H1 (cell line): ENCODE measurements around the gene DENND2A. TPM values are rescaled to one million over a fixed set of nuclear protein-coding genes. Genes with fewer than 3 reads are reported as not detected.

Experiments used
- CTCF ChIA-PET: fragments of 300-600 bp; sonication (Branson Sonifier 250); formaldehyde crosslinking; loops from one replicate; lab custom pipeline; 2021; ENCODE audit not compliant: partially characterized antibody; lab: Charles Lee
- POLR2A ChIA-PET: fragments of 300-600 bp; sonication (Branson Sonifier 250); formaldehyde crosslinking; loops from one replicate; lab custom pipeline; 2021; ENCODE audit warnings: inconsistent platforms; ENCODE audit not compliant: partially characterized antibody; lab: Charles Lee
- DNase-seq, 2 experiments: peaks; one replicate each; pipeline versions ENCODE4 v3.0.0 to v3.0.0-alpha.2; 2010 to 2022; ENCODE audit warnings: low spot score in 2 of 2, low read depth in 1 of 2, mixed read lengths in 1 of 2
- FAIRE-seq: peaks from 2 replicates; lab custom pipeline; 2011; peaks lifted over from hg19 to GRCh38; lab: Jason Lieb, UNC
- H2AFZ ChIP-seq: 2 replicates; pipeline ENCODE4 v1.8.1; 2012; ENCODE audit warnings: low read length, inconsistent platforms
- H2AK5ac ChIP-seq: 2 replicates; pipeline ENCODE4 v1.6.1; 2013; ENCODE audit warnings: low read depth, low read length
- H2BK120ac ChIP-seq: replicated peaks from 2 replicates; pipeline ENCODE3; 2013; ENCODE audit warnings: low read depth, low read length, inconsistent platforms
- H2BK12ac ChIP-seq: 2 replicates; pipeline ENCODE4 v1.6.1; 2013; ENCODE audit warnings: low read depth, low read length
- H2BK15ac ChIP-seq: 2 replicates; pipeline ENCODE4 v1.6.1; 2013; ENCODE audit warnings: low read length
- H2BK20ac ChIP-seq: 2 replicates; pipeline ENCODE4 v1.6.1; 2013; ENCODE audit warnings: low read length
- H2BK5ac ChIP-seq: 2 replicates; pipeline ENCODE4 v1.6.1; 2013; ENCODE audit warnings: low read depth, low read length
- H3K14ac ChIP-seq: 2 replicates; pipeline ENCODE4 v1.6.1; 2013; ENCODE audit warnings: inconsistent platforms; ENCODE audit not compliant: insufficient read length
- H3K18ac ChIP-seq: 2 replicates; pipeline ENCODE4 v1.6.1; 2013; ENCODE audit warnings: low read length; ENCODE audit errors: extremely low read depth
- H3K23ac ChIP-seq: 2 replicates; pipeline ENCODE4 v1.6.1; 2013; ENCODE audit warnings: inconsistent platforms; ENCODE audit not compliant: insufficient read length
- H3K23me2 ChIP-seq: 2 replicates; pipeline ENCODE4 v1.6.1; 2013; ENCODE audit warnings: low read depth, low read length
- H3K27ac ChIP-seq: 2 replicates; pipeline ENCODE4 v1.6.1; 2011; ENCODE audit warnings: low read depth, low read length, inconsistent platforms
- H3K27me3 ChIP-seq, 4 experiments: replicated peaks in 1 of 4; 1 replicate in 1 of 4; 2 replicates in 3 of 4; pipeline versions ENCODE4 v1.6.1 to v1.8.1; 2011 to 2013; ENCODE audit warnings: low read length in 3 of 4, mild to moderate bottlenecking in 3 of 4, inconsistent platforms in 2 of 4, mixed read lengths in 2 of 4, moderate library complexity in 1 of 4; ENCODE audit not compliant: control insufficient read depth in 3 of 4, insufficient read depth in 3 of 4; ENCODE audit errors: extremely low read depth in 1 of 4
- H3K36me3 ChIP-seq, 4 experiments: 2 replicates each; pipeline versions ENCODE4 v1.6.1 to v1.8.1; 2011 to 2013; ENCODE audit warnings: mild to moderate bottlenecking in 4 of 4, low read length in 3 of 4, moderate library complexity in 2 of 4, control low read depth in 1 of 4, inconsistent platforms in 1 of 4; ENCODE audit not compliant: insufficient read depth in 4 of 4, control insufficient read depth in 2 of 4
- H3K4ac ChIP-seq: replicated peaks from 2 replicates; pipeline ENCODE3; 2013; ENCODE audit warnings: low read length, low read depth, mixed read lengths, inconsistent platforms; ENCODE audit not compliant: insufficient read length
- H3K4me1 ChIP-seq, 4 experiments: replicated peaks in 1 of 4; 1 replicate in 1 of 4; 2 replicates in 3 of 4; pipeline versions ENCODE4 v1.6.1 to v1.8.1; 2011 to 2013; ENCODE audit warnings: low read length in 3 of 4, inconsistent platforms in 2 of 4, mixed read lengths in 1 of 4; ENCODE audit not compliant: insufficient read depth in 4 of 4, control insufficient read depth in 3 of 4
- H3K4me2 ChIP-seq, 2 experiments: 2 replicates each; pipeline versions ENCODE4 v1.6.1 to v1.8.1; 2011 to 2013; ENCODE audit warnings: low read depth in 2 of 2, low read length in 2 of 2, control low read depth in 1 of 2, inconsistent platforms in 1 of 2, mild to moderate bottlenecking in 1 of 2; ENCODE audit not compliant: insufficient read depth in 1 of 2
- H3K4me3 ChIP-seq, 4 experiments: fragments of 200-600, 300-600 bp in 1 of 4; sonication (generic), shearing (Covaris generic), sonication (Bioruptor Twin) in 1 of 4; 2 replicates each; pipeline versions ENCODE4 v1.5.1 to v1.8.1; 2011 to 2016; ENCODE audit warnings: low read length in 4 of 4, low read depth in 3 of 4, control low read depth in 2 of 4, inconsistent platforms in 2 of 4, mild to moderate bottlenecking in 2 of 4, mixed read lengths in 1 of 4, moderate library complexity in 1 of 4; ENCODE audit not compliant: insufficient read depth in 2 of 4; ENCODE audit errors: extremely low read depth in 1 of 4
- H3K56ac ChIP-seq: replicated peaks from 2 replicates; pipeline ENCODE3; 2013; ENCODE audit warnings: low read depth, mild to moderate bottlenecking, mixed read lengths, low read length, inconsistent platforms; ENCODE audit not compliant: insufficient read length
- H3K79me1 ChIP-seq: 2 replicates; pipeline ENCODE4 v1.6.1; 2013; ENCODE audit warnings: low read depth, low read length, control low read depth
- H3K79me2 ChIP-seq, 2 experiments: 2 replicates each; pipeline versions ENCODE4 v1.6.1 to v1.8.1; 2012 to 2013; ENCODE audit warnings: low read length in 2 of 2, mild to moderate bottlenecking in 2 of 2, inconsistent platforms in 1 of 2; ENCODE audit not compliant: insufficient read depth in 2 of 2, control insufficient read depth in 1 of 2
- H3K9ac ChIP-seq, 4 experiments: replicated peaks in 1 of 4; 1 replicate in 1 of 4; 2 replicates in 3 of 4; pipeline versions ENCODE4 v1.6.1 to v1.8.1; 2011 to 2013; ENCODE audit warnings: low read depth in 3 of 4, low read length in 3 of 4, control low read depth in 2 of 4, mild to moderate bottlenecking in 2 of 4, moderate library complexity in 2 of 4, inconsistent platforms in 1 of 4; ENCODE audit errors: extremely low read depth in 1 of 4
- H3K9me3 ChIP-seq, 2 experiments: 2 replicates each; pipeline versions ENCODE4 v1.6.1 to v1.8.1; 2012 to 2013; ENCODE audit warnings: mild to moderate bottlenecking in 2 of 2, moderate library complexity in 2 of 2, control low read depth in 1 of 2, inconsistent platforms in 1 of 2, low read depth in 1 of 2, low read length in 1 of 2, mixed read lengths in 1 of 2; ENCODE audit not compliant: insufficient read depth in 2 of 2
- H4K20me1 ChIP-seq, 2 experiments: replicated peaks in 1 of 2; 2 replicates each; pipeline versions ENCODE3 to v1.8.1; 2011 to 2013; ENCODE audit warnings: inconsistent platforms in 2 of 2, low read length in 2 of 2, mild to moderate bottlenecking in 1 of 2; ENCODE audit not compliant: insufficient read depth in 2 of 2, control insufficient read depth in 1 of 2
- H4K5ac ChIP-seq: 2 replicates; pipeline ENCODE4 v1.6.1; 2013; ENCODE audit warnings: low read length, low read depth, mixed read lengths, inconsistent platforms; ENCODE audit not compliant: insufficient read length
- H4K8ac ChIP-seq: 2 replicates; pipeline ENCODE4 v1.8.0; 2013; ENCODE audit warnings: mild to moderate bottlenecking, moderate library complexity, low read length, inconsistent platforms; ENCODE audit not compliant: insufficient read depth; ENCODE audit errors: extremely low read depth
- H4K91ac ChIP-seq: replicated peaks from 2 replicates; pipeline ENCODE3; 2013; ENCODE audit warnings: low read length, mixed read lengths, inconsistent platforms; ENCODE audit not compliant: insufficient read length
- BCL11A ChIP-seq, 2 experiments: IDR thresholded peaks; one replicate each; pipeline ENCODE4 v1.6.1; 2011; ENCODE audit warnings: low read depth in 2 of 2, low read length in 2 of 2, mild to moderate bottlenecking in 2 of 2
- EZH2 ChIP-seq: fragments of 200-600 bp; sonication (generic); IDR thresholded peaks from 2 replicates; pipeline ENCODE4 v1.7.1; 2012; ENCODE audit warnings: low read depth, mild to moderate bottlenecking, moderate library complexity, low read length, inconsistent platforms; ENCODE audit not compliant: severe bottlenecking
- HDAC6 ChIP-seq: IDR thresholded peaks from one replicate; pipeline ENCODE4 v1.7.1; 2012; ENCODE audit warnings: low read depth, mild to moderate bottlenecking, inconsistent platforms, low read length, moderate library complexity
- POLR2A ChIP-seq, 2 experiments: IDR thresholded peaks; 1 replicate in 1 of 2; 2 replicates in 1 of 2; pipeline ENCODE4 v1.6.1; 2011; ENCODE audit warnings: low read depth in 2 of 2, low read length in 2 of 2, mild to moderate bottlenecking in 2 of 2; ENCODE audit errors: control extremely low read depth in 1 of 2
- RAD21 ChIP-seq, 2 experiments: IDR thresholded peaks in 1 of 2; conservative IDR thresholded peaks in 1 of 2; 2 replicates each; pipeline ENCODE4 v1.6.1; 2011; ENCODE audit warnings: low read depth in 2 of 2, low read length in 2 of 2, improper control_type of control experiment in 1 of 2, inconsistent platforms in 1 of 2, mild to moderate bottlenecking in 1 of 2, moderate library complexity in 1 of 2
- SAP30 ChIP-seq: fragments of 300-600 bp; sonication (generic); IDR thresholded peaks from 2 replicates; pipeline ENCODE4 v1.7.1; 2012; ENCODE audit warnings: low read length, moderate library complexity, mild to moderate bottlenecking, inconsistent platforms; ENCODE audit not compliant: insufficient read depth, insufficient replicate concordance
- SP4 ChIP-seq: IDR thresholded peaks from 2 replicates; pipeline ENCODE4 v1.6.1; 2012; ENCODE audit warnings: low read length, inconsistent platforms
- YY1 ChIP-seq: IDR thresholded peaks from 2 replicates; pipeline ENCODE4 v1.6.1; 2011; ENCODE audit warnings: low read depth, mild to moderate bottlenecking, low read length
- WGBS, 2 experiments: shearing (Covaris generic) in 1 of 2; methylation state at CpG; one replicate each; pipeline versions ENCODE4 v1.1.6 to v1.1.7; 2013 to 2015; ENCODE audit warnings: low lambda C conversion rate in 2 of 2, mixed read lengths in 2 of 2, inconsistent platforms in 1 of 2, low coverage in 1 of 2, missing lambda C conversion rate in 1 of 2; ENCODE audit not compliant: insufficient replicate concordance in 2 of 2, insufficient coverage in 1 of 2, insufficient read length in 1 of 2; ENCODE audit errors: extremely low coverage in 1 of 2, missing lambda C conversion rate in 1 of 2; 5-methylcytosine and 5-hydroxymethylcytosine counted together
- polyA plus RNA-seq, 7 experiments: library from polyadenylated mRNA; depleted of rRNA in 3 of 7; stranded (reverse) in 5 of 7; unstranded in 2 of 7; fragments of >200 nt in 5 of 7; fragments of 200-250 nt in 2 of 7; gene quantifications; 1 replicate in 5 of 7; 2 replicates in 1 of 7; 4 replicates in 1 of 7; pipeline versions ENCODE4 v1.2.1 to v1.2.3, GENCODE V29; 2011 to 2013; ENCODE audit warnings: missing spikeins in 2 of 7, mixed read lengths in 2 of 7
- total RNA-seq: library from RNA; stranded (reverse); fragmentation: NEBNext Ultra II Directional; extraction: Animal tissue kit (Norgen Biotek cat#: 25700); gene quantifications from 2 replicates; pipeline ENCODE4 v1.2.1, GENCODE V29; 2021
- TF ChIP-seq, protein P1 (sequence below), 3 experiments: IDR thresholded peaks; 1 replicate in 2 of 3; 2 replicates in 1 of 3; pipeline versions ENCODE4 v1.5.1 to v1.6.1; 2011; ENCODE audit warnings: low read length in 3 of 3, mild to moderate bottlenecking in 3 of 3, inconsistent platforms in 2 of 3, low read depth in 1 of 3, moderate library complexity in 1 of 3; ENCODE audit not compliant: insufficient read depth in 1 of 3; ENCODE audit errors: control extremely low read depth in 1 of 3

DENND2A gene
- total and polyA plus RNA-seq, 2 of the 8 experiments (the other 6 are each of a cell fraction or from before 2014, with no cell fraction given), result 5.0 to 13.0 TPM

DNA sequence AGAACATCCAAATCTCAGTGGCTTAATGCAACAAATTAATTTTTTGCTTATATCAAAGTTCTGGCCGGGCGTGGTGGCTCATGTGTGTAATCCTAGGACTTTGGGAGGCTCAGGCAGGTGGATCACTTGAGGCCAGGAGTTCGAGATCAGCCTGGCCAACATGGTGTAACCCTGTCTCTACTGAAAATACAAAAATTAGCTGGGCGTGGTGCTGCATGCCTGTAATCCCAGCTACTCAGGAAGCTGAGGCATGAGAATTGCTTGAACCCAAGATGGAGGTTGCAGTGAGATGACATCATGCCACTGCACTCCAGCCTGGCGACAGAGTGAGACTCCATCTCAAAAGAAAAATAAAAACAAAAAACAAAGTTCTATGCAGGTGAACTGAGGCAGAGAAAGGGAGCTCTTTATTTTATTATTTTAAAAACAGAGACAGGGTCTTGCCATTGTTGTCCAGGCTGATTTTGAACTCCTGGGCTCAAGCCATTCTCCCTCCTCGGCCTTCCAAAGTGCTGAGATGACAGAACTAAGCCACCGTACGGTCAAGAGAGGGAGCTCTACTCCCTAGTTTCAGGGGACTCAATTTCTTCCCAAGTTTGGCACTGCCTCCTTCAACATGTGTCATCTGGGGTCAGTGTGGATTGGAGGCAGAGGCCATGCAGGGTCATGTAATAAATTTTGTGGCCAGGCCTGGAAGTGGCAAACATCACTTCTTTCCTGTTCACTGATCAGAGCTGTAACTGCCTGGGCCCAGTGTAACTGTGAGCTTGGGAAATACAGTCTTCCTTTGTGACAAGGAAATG lies 34.5 kb upstream of the DENND2A start:
- no peaks in the 10 kb centered on the region for H3K79me2 ChIP-seq
- POLR2A ChIA-PET, result interaction anchor here (0.6 kb wide), 1 partner anchor 203 kb away, joined by 6 read pairs; no protein-coding TSS in a partner anchor
- H3K4me1 ChIP-seq, result peaks cover 0 to 6% (median 2%) of the 10 kb centered on the region in 4 experiments; a peak in 5 of 7 replicates
- H2AFZ ChIP-seq, result no peak overlapping the region
- no peak overlapping the region for H3K4ac ChIP-seq
- H3K23me2 ChIP-seq, result peaks cover 5% of the 10 kb centered on the region; the same call in 1 of the 2 replicates
- no peak overlapping the region for H2BK15ac ChIP-seq
- no peak overlapping the region for H3K18ac ChIP-seq
- H3K9me3 ChIP-seq, result no peaks in the 10 kb centered on the region
- FAIRE-seq, result peak; percentile 93
- no peaks in the 10 kb centered on the region for H3K36me3 ChIP-seq
- H4K8ac ChIP-seq, result no peak overlapping the region
- WGBS, 2 experiments, result 64% methylated on average over 8 of the region's 8 CpGs; no CpG with 5 or more reads in 1 of the 2 experiments
- no peak overlapping the region for H2BK12ac ChIP-seq
- no peak overlapping the region for H3K27ac ChIP-seq
- no peak overlapping the region for H2BK5ac ChIP-seq
- no peaks in the 10 kb centered on the region for H4K20me1 ChIP-seq
- no peak overlapping the region for H2BK120ac ChIP-seq
- no peaks in the 10 kb centered on the region for H3K79me1 ChIP-seq
- H3K14ac ChIP-seq, result no peak overlapping the region
- CTCF ChIA-PET, result interaction anchor here (0.6 to 4.5 kb wide), 32 partner anchors 9 to 967 kb away, joined by 3 to 38 read pairs (median 4); partner anchors contain the start of gene MRPS33
- no peak overlapping the region for H2AK5ac ChIP-seq
- H3K56ac ChIP-seq, result no peak overlapping the region
- no peak overlapping the region for H4K91ac ChIP-seq
- no peak overlapping the region for H3K23ac ChIP-seq
- H3K4me2 ChIP-seq, result no peak overlapping the region; a peak in 1 of 4 replicates
- DNase-seq, result no peak
- H3K9ac ChIP-seq, result no peak overlapping the region; a peak in 1 of 7 replicates
- no peak overlapping the region for H3K4me3 ChIP-seq
- no peak overlapping the region for H2BK20ac ChIP-seq
- peaks cover 0 to 8% (median 2%) of the 10 kb centered on the region in 4 experiments; a peak in 3 of 7 replicates for H3K27me3 ChIP-seq
- H4K5ac ChIP-seq, result no peak overlapping the region
- TF ChIP-seq YY1 (no peak), HDAC6 (no peak), SP4 (no peak), POLR2A (IDR thresholded peaks at IDR 0.05; ENCODE audit: control extremely low read depth in 1 of 2, low read depth in 2 of 2, low read length in 2 of 2) (no peak), RAD21 (IDR thresholded peaks at IDR 0.05 in 1 of 2, conservative IDR thresholded peaks at IDR 0.05 in 1 of 2; ENCODE audit: low read depth in 2 of 2, low read length in 2 of 2) (peak; percentile 84 to 85), BCL11A (IDR thresholded peaks at IDR 0.05; ENCODE audit: low read depth in 2 of 2, low read length in 2 of 2) (no peak), SAP30 (no peak), EZH2 (no peak)
- TF ChIP-seq, protein P1, sequence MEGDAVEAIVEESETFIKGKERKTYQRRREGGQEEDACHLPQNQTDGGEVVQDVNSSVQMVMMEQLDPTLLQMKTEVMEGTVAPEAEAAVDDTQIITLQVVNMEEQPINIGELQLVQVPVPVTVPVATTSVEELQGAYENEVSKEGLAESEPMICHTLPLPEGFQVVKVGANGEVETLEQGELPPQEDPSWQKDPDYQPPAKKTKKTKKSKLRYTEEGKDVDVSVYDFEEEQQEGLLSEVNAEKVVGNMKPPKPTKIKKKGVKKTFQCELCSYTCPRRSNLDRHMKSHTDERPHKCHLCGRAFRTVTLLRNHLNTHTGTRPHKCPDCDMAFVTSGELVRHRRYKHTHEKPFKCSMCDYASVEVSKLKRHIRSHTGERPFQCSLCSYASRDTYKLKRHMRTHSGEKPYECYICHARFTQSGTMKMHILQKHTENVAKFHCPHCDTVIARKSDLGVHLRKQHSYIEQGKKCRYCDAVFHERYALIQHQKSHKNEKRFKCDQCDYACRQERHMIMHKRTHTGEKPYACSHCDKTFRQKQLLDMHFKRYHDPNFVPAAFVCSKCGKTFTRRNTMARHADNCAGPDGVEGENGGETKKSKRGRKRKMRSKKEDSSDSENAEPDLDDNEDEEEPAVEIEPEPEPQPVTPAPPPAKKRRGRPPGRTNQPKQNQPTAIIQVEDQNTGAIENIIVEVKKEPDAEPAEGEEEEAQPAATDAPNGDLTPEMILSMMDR (IDR thresholded peaks at IDR 0.05; ENCODE audit: control extremely low read depth in 1 of 3, insufficient read depth in 1 of 3, low read depth in 1 of 3, low read length in 3 of 3), result peak; percentile 37 to 74 (median 63)
